NCI-H187 treated with DMSO at 0.1 percent for 48 hours (cell line): Measurements from ENCODE around the gene SUPT3H.
A peak's percentile ranks its signal among the peaks of the same experiment; 100 is the strongest.
"Not testable (repeated sequence)": the region's sequence is repeated elsewhere in the genome, so short reads cannot be mapped to it uniquely, and the experiment has no call there.

Experiments
- DNase-seq: peaks from one replicate; lab custom pipeline; 2025; lab: John Stamatoyannopoulos, UW

SUPT3H gene

GRCh38 chr6:44896701-44897100 is 481.0 kb downstream of the SUPT3H start:
- no peak for DNase-seq

GRCh38 chr6:44892579-44892978 is 485.2 kb downstream of the SUPT3H start:
- no peak for DNase-seq

GRCh38 chr6:44879071-44879470 is 498.7 kb downstream of the SUPT3H start:
- DNase-seq = not testable (repeated sequence)

GRCh38 chr6:44876638-44877037 is 501.1 kb downstream of the SUPT3H start:
- not testable (repeated sequence) for DNase-seq

GRCh38 chr6:44869321-44869897 is 508.3 kb downstream of the SUPT3H start:
- no peak for DNase-seq

- DNase-seq = no peak
Observed at GRCh38 chr6:44868910-44869309, 508.8 kb downstream of the SUPT3H start.

GRCh38 chr6:44868335-44868668 is 509.4 kb downstream of the SUPT3H start:
- no peak for DNase-seq

GRCh38 chr6:44867571-44868334 is 510.0 kb downstream of the SUPT3H start:
- no peak for DNase-seq

GRCh38 chr6:44865184-44865583 is 512.5 kb downstream of the SUPT3H start:
- not testable (repeated sequence) for DNase-seq

- peak; percentile 5 for DNase-seq
Observed at GRCh38 chr6:44859901-44860410, 517.8 kb downstream of the SUPT3H start.

GRCh38 chr6:44858998-44859397 is 518.7 kb downstream of the SUPT3H start:
- DNase-seq = no peak

GRCh38 chr6:44856479-44856878 is 521.3 kb downstream of the SUPT3H start:
- no peak for DNase-seq

- DNase-seq = peak; percentile 68
Observed at GRCh38 chr6:44855562-44856411, 521.9 kb downstream of the SUPT3H start.

GRCh38 chr6:44854712-44855443 is 522.9 kb downstream of the SUPT3H start:
- no peak for DNase-seq

- DNase-seq = no peak
Observed at GRCh38 chr6:44851176-44851575, 526.6 kb downstream of the SUPT3H start.

- no peak for DNase-seq
Observed at GRCh38 chr6:44850312-44850711, 527.4 kb downstream of the SUPT3H start.

- DNase-seq = no peak
Observed at GRCh38 chr6:44849806-44850205, 527.9 kb downstream of the SUPT3H start.

GRCh38 chr6:44843734-44844133 is 534.0 kb downstream of the SUPT3H start:
- DNase-seq = no peak

- no peak for DNase-seq
Observed at GRCh38 chr6:44842616-44843015, 535.1 kb downstream of the SUPT3H start.

GRCh38 chr6:44841829-44842228 is 535.9 kb downstream of the SUPT3H start:
- no peak for DNase-seq

GRCh38 chr6:44837741-44838140 is 540.0 kb downstream of the SUPT3H start:
- DNase-seq = no peak

- DNase-seq = no peak
Observed at GRCh38 chr6:44837255-44837654, 540.5 kb downstream of the SUPT3H start.
